ENCODE results near the gene ZNRF1.

DNA sequence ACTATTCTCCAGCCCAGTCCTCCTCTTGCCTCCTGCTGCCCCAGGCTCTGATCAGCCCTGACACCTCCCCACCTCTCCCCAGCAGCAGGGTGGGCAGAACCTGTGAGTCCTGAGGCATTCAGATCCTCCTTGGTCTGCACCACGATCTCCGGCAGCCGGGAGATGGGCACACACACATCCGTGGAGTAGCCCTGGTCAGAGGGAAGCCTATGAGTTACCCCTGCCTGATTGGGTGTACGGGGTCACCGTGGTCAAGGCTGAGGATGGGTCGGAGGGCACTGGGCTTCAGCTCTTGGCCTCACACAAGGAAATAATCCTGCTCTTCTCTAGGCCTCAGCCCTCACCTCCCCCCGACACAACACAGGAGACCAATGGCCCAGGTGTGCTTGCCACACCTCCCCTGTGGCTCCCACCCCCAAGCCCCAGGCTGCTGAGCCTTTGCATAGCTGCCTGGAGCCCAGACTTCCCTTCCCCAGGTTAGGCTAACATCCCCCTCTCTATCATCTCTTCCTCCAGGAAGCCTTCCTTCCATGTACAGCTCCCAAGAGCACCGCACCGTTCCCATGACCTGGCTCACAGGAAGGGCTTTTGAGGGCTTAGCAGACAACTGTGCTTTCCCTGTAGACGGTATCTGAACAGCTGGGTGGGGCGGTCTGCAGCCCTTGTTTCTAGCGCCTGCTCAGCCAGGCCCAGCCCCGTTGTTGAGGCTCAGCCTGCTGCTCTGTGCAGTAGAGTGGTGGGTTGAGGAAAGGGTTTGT is 114.1 kb downstream of the ZNRF1 start:
- TF ChIP-seq, protein P1, sequence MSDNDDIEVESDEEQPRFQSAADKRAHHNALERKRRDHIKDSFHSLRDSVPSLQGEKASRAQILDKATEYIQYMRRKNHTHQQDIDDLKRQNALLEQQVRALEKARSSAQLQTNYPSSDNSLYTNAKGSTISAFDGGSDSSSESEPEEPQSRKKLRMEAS (IDR thresholded peaks at IDR 0.05): no peak
- TF ChIP-seq NPAS2 (CRISPR knock-in tag; IDR thresholded peaks at IDR 0.05; ENCODE audit: borderline replicate concordance) (no peak), MAFK (IDR thresholded peaks at IDR 0.05; ENCODE audit: partially characterized antibody) (no peak), MYC (IDR thresholded peaks at IDR 0.05; ENCODE audit: borderline replicate concordance, low read length) (no peak)
- TF ChIP-seq, protein P2, sequence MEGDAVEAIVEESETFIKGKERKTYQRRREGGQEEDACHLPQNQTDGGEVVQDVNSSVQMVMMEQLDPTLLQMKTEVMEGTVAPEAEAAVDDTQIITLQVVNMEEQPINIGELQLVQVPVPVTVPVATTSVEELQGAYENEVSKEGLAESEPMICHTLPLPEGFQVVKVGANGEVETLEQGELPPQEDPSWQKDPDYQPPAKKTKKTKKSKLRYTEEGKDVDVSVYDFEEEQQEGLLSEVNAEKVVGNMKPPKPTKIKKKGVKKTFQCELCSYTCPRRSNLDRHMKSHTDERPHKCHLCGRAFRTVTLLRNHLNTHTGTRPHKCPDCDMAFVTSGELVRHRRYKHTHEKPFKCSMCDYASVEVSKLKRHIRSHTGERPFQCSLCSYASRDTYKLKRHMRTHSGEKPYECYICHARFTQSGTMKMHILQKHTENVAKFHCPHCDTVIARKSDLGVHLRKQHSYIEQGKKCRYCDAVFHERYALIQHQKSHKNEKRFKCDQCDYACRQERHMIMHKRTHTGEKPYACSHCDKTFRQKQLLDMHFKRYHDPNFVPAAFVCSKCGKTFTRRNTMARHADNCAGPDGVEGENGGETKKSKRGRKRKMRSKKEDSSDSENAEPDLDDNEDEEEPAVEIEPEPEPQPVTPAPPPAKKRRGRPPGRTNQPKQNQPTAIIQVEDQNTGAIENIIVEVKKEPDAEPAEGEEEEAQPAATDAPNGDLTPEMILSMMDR (IDR thresholded peaks at IDR 0.05): no peak
- TF ChIP-seq, protein P3, sequence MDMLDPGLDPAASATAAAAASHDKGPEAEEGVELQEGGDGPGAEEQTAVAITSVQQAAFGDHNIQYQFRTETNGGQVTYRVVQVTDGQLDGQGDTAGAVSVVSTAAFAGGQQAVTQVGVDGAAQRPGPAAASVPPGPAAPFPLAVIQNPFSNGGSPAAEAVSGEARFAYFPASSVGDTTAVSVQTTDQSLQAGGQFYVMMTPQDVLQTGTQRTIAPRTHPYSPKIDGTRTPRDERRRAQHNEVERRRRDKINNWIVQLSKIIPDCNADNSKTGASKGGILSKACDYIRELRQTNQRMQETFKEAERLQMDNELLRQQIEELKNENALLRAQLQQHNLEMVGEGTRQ (IDR thresholded peaks at IDR 0.05): no peak

All from A549 (cell line).